Thoracic aorta endothelial cell (primary cell): Measurements from ENCODE around the gene PRR14. TPM values are rescaled to one million over a fixed set of nuclear protein-coding genes. Genes with fewer than 3 reads are reported as not detected.

Experiments
- small RNA-seq: library from RNA; depleted of rRNA; stranded (forward); fragments of <200 nt; gene quantifications from one replicate; pipeline ENCODE3, GENCODE V24; 2012
- total RNA-seq: library from RNA; depleted of rRNA; stranded (reverse); fragments of >200 nt; gene quantifications from 2 replicates; pipeline ENCODE4 v1.2.3, GENCODE V29; 2012

Gene PRR14
- total RNA-seq, result 12.4 and 13.7 TPM in 2 replicates

DNA sequence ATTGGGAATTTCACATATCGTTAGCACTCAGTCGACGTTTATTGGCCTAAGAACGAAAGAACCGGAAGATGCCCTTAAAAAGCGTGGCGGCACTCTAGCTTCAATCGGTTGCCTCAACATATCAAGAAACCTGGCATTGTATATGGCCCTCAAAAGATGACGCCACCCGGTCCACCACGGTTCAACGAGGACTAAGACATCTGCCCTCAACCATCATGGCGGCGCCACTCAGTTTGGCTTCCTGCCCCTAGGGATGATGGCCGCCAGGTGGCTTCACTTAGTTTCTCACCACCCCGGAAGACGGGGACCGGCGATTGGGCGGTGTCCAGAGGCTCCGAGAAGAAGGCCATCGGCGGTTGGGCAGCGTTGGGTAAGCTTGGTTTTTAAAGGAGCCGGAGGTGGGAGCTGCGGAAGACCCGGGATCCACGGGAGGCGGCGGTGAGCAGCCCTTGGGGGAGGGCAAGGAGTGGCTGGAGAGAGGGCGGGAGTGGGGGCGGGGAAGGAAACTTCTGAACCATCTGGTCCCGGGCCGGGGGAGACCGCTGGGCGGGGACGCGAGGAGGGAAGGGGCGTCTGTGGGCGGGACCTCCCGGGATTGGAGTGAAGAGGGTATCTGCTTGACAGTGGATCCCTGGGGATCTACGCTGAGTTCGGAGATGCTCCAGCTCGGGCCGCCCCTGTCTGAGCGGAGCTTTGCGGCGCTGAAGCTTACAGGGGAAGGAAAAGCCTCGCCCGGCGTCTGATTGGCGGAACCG lies at the start of gene PRR14:
PRR14 (plus strand) TSS at position 592 of the 755 bp plus-strand sequence. CDS start 686 bp downstream, outside the sequence.

DNA sequence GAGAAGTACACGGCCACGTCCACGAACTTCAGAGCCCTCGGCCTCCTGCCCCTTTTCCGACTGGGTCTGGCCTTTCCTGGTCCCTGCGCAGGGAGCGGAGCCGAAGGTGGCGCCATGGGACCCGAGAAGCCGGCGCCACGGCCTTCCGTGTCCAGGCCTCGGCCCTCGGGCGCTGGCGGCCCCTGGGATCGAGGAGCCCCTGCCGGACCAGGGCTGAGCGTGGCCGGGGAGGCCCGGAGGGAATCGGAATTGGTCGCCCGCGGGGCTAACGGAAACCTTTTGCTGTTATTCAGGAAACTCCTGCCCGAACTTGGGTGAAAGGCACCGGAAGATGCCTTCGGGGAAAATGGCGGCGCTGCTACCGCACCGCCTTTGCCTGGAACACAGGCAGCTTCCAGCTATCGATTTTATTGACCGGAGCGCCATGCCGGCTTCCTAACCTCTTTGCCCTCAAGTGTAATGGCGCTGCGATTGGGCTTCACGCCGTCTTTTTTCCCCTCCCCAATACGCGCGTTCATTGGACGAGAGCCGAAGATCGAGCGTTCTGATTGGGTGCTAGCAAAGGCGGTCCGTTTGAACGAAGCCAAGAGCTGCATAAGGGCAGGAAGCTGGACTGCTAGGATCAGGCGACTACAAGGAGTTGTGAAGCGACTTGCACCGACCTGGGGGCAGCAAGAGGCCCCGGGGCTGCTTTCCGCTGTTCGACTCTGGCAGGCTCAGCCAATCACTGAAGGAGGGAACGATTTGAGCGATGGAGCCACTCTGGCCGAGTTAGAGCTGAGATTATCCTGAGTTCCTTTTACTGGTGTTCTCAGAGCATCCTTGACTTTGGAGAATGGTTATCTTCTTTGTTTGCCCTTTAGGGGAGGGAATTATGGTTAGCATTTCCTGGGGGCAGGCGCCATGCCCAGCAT lies 40.6 kb upstream of the PRR14 start, which contains the start of gene ZNF689:
ZNF689 (minus strand) TSS at position 464 of the 914 bp plus-strand sequence; CDS start at position 116, 348 bp downstream.

DNA sequence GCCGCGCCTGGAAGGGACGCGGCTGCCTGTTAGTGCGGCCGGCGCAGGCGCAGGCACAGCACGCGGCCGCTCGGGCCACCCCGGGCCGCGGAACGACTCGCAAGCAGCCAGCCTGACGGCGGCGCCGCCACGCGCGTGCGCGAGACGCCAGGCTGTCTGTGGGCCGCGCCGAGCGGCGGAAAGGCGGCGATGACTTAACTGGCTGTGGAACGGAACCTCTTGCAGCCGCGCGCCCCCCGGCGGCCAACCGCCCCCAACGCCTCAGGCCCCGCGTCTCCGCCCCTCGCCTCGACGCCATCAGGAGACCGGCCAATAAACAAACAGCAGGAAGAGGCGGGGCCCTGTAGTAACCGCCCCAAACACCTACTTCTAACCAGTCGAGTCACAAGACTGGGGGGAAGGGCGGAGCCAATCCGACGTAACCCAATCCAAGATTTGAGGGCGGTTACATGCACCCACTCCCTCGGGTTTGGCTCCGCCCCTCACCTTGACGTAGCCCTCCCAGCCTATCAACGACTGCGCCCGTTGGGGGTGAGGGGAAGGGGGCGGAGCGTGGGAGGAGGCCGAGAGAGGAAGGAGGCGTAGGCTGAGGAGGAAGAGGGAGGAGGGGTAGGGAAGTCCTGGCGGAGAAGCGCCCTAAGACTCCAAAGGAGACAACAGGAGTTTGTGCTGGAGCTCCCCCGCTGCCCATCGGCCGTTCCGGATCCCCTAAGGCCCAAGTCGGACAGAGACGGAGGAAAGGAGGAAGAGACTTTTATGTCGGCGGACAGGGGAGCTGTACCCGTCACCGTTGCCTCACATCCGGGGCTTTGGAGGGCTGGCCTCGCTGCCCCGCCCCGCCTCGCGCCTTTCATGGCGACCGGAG lies 7.3 kb downstream of the PRR14 start, which contains the start of gene FBRS:
FBRS (plus strand) TSS at position 566 of the 865 bp plus-strand sequence. CDS start 1,088 bp downstream, outside the sequence.

DNA sequence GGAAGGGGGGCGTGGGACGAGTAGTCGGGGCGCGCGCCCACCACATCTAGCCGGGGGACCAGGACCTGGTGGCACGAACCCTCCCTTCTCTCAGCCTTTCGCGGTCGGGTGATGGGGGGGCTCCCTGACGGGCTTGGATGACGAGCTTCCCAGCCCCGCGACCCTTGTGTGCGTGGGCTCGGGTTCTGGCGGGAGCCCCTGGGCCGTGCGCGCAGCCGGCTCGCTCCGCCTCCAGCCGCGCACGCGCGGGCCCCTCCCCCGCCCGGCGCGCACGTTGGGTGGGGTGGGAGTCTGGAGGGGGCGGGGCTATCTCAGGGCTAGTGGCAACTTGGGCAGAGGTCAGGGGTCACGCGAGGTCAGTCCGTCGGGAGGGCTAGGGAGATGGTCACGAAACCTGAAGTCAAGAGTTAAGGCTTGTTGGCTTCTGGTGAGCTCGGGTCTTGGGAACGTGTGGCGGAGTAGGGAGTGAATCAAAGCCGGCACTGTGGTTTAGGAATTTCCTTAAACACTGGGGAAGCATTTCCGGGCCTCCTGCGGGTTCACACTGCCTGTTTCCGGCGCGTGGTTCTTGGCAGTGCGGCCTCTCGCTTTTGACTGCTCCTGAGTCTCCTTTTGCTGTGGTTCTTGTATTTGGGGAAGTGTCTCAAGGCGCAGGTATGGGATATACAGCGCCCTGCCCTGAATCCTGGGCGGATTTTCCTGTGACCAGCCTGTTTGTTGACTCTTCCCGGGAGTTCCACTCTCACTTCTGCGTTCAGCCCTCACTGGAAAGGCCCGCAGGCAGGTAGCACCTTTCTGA lies 48.3 kb downstream of the PRR14 start, which contains the start of gene SRCAP:
SRCAP (plus strand) TSS at position 356 of the 799 bp plus-strand sequence. CDS start 1,654 bp downstream, outside the sequence.

Small RNAs within 50 kb of the gene (small RNA-seq; reads per million reads assigned to genes)
- gene AC093249.1 (not detected), gene RNU6-1043P (not detected), gene RNU6-416P (not detected)

Other genes starting within 250 kb of the PRR14 start
- gene ZNF771, start 243.4 kb upstream of the PRR14 start, total RNA-seq, result 7.4 and 7.6 TPM in 2 replicates
- 46.0 and 51.1 TPM in 2 replicates for gene DCTPP1, start 220.9 kb upstream of the PRR14 start, total RNA-seq
- gene SEPHS2, start 205.1 kb upstream of the PRR14 start, total RNA-seq, result 14.5 and 15.7 TPM in 2 replicates
- gene ITGAL, start 178.2 kb upstream of the PRR14 start, total RNA-seq, result not detected in 2 replicates
- gene ZNF768, start 124.4 kb upstream of the PRR14 start, total RNA-seq, result 17.6 and 20.8 TPM in 2 replicates
- gene ZNF747, start 116.1 kb upstream of the PRR14 start, total RNA-seq, result 5.7 and 9.0 TPM in 2 replicates
- 7.3 and 7.4 TPM in 2 replicates for gene ZNF764, start 92.6 kb upstream of the PRR14 start, total RNA-seq
- gene ZNF688, start 79.2 kb upstream of the PRR14 start, total RNA-seq, result 4.5 and 5.9 TPM in 2 replicates
- gene ZNF785, start 65.3 kb upstream of the PRR14 start, total RNA-seq, result 7.4 and 9.5 TPM in 2 replicates
- 4.7 and 5.9 TPM in 2 replicates for gene ZNF689, start 40.6 kb upstream of the PRR14 start, total RNA-seq
- 23.7 and 30.1 TPM in 2 replicates for gene FBRS, start 7.5 kb downstream of the PRR14 start, total RNA-seq
- gene SRCAP, start 48.2 kb downstream of the PRR14 start, total RNA-seq, result 32.3 and 36.0 TPM in 2 replicates
- gene PHKG2, start 97.5 kb downstream of the PRR14 start, total RNA-seq, result 21.4 and 22.1 TPM in 2 replicates
- gene CFAP119, start 111.1 kb downstream of the PRR14 start, total RNA-seq, result 1.5 and 1.7 TPM in 2 replicates
- 85.9 and 91.9 TPM in 2 replicates for gene RNF40, start 111.4 kb downstream of the PRR14 start, total RNA-seq
- gene ZNF629, start 136.2 kb downstream of the PRR14 start, total RNA-seq, result 10.6 and 11.6 TPM in 2 replicates
- gene BCL7C, start 243.1 kb downstream of the PRR14 start, total RNA-seq, result 21.2 and 25.9 TPM in 2 replicates
- gene CTF1, start 245.7 kb downstream of the PRR14 start, total RNA-seq, result 0.13 and 0.14 TPM in 2 replicates